HG02852 (cell line): ENCODE data around the gene COL4A6.

Experiments used
- ATAC-seq: cut with Tn5 transposase; IDR thresholded peaks from one replicate; pipeline ENCODE4 v1.9.1; 2021; ENCODE audit warnings: mild to moderate bottlenecking, moderate library complexity; ENCODE audit not compliant: unreplicated experiment

COL4A6 gene

DNA sequence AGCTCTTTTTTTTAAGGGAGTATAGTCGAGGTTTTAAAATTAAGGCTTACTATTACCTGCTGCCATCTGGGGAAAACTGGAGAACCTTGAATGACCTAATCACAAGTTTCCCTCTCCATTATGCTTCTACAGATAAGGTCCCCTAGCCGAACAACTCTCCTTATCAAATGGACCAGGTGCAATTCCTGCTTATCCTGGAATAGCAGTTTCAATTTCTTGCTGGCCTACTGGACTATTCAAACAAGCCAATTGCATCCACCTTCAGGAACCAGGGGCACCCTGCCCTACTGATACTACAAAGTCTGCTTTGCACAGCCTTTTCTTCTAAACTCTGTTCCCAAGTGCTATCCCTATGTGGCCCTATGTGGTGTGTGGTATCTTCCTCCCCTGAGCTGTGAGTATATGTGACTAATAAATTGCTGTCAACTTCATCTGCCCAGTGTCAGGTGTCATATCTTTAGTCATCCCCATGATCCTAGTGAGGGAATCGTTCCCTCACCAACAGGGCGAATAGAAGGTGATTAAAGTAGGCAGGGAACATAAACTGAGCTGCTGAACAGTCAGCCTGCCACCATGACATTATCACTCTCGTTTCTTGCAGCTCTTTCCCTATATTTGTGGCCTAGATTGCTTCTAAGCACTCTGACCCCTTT is 218.1 kb downstream of the COL4A6 start:
- no peak for ATAC-seq

DNA sequence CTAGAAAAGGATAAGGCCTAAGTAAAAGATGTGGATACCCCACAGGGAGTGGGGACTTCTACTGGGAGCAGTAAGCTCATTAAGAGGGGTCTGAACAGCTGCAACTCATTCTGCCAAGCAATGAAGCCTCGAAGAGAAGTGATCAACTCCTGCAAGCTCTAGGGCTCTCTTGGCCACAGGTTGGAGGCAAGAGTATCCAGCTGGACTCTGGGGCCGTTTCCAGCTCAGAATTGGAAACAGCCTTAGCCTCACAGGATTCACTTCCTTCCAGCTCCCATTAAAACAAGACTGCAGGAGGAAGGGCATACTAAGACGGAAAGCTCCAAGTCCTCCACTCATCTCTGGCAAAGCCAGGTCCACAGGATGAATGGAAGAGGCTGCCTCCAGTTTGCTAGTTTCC is 220.3 kb downstream of the COL4A6 start:
- ATAC-seq = no peak

DNA sequence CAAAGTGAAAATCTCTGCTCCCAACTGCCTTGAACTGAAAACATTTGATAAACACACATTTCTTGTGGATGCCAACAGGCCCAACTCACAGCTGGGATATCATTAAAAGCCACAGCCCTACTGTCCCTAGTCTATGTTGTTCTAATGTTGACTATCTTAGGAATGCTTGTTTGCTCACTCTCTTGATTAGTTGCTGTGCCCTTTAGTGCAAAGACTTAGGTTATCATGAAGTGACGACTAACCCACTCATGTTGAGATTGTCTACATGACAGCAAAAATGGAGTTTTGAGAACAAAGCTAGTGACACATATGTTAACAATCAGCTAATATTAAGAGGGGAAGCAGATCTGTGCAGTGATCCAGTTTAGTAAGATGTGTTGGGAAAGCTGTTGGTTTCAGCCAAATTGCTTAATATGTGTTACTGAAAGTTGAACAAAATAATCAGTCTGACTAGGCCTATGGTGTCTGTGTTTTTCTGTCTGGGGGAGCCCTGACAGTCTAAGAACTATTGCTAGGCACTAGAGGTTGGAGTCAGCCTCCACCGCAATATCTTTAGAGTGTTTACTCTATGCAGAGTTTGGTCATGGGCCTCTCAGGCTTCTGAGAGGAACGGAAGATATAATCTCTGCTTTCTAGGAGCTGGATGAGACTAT is 221.2 kb downstream of the COL4A6 start:
- no peak for ATAC-seq

DNA sequence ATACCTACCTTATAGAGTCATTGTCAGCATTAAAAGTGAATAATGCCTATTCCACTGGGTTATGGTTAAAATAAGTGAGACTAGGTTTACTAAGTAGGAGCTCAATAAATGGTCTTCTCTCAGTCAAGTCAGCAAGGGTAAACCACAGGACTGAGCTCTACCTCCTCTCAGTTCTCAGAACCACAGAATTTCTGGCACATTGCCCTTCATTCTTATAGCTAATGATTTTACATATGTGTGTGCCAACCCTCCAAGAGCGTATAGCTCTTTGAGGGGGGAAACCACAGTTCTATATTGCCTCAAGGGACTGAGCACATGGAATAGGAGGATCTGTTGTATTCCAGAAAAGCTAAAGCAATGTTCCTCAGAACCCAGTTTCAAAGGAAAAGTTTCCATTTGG is 221.8 kb downstream of the COL4A6 start:
- no peak for ATAC-seq

DNA sequence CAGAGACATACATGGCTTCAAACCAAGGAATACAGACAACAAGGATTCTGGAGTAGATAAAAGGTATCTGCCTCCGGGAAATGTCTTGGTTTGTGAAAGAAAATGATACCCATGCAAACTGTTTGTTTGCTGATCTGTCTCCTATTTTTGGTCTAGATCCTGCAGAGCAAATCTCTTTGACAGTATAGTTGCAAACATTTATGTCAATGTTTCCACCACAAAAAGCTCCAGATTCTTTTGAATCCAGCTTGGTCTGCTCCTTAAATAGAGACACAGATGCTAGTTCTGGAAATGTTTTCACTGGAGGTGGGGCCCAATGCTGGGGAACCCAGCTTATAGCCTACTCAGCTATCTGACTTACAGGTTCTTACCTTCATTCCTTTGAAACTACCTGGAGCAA is 226.9 kb downstream of the COL4A6 start:
- no peak for ATAC-seq

DNA sequence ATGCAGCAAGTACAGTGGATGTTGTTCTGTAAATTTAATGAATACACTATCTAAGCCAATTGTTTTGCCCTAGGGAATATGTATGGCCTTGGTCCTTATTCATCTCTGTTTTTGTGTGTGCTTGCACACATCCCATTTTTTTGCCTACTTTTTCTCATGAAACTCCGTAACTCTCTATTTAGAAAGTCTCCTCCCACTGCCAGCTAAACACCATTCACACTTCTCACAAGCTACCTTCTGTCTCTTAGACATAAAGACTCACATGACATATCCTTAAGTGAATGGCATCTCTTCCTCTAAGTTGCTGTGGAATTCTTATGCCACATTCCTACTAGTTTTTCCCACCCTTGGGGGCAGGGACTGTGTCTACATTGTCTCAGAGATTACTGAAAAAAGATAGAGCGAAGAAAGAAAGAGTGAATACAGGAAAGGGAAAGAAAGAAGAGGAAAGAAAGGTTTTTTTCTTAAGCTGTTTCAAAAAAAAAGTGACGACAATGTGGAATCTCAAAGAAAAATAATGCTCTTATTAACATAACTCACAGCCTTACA is 229.1 kb downstream of the COL4A6 start:
- no peak for ATAC-seq

DNA sequence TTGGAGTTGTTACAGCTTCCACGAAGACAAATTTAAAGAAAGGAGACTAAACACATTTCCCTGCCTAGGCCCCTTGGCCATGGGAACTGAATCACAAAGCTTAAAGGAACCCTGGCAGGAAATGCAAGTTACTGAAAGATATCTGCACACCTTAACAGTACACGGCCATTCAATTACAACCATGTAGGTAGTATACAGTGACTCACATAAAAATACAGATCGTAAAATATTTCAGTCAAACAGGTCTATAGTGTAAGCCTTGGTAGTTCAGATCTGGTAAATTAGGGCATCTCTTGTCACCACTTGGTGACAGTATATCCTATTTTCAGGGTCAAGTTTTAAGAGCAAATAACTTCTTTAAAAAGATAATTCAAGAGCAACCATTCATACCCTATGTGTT is 234.7 kb downstream of the COL4A6 start:
- no peak for ATAC-seq

DNA sequence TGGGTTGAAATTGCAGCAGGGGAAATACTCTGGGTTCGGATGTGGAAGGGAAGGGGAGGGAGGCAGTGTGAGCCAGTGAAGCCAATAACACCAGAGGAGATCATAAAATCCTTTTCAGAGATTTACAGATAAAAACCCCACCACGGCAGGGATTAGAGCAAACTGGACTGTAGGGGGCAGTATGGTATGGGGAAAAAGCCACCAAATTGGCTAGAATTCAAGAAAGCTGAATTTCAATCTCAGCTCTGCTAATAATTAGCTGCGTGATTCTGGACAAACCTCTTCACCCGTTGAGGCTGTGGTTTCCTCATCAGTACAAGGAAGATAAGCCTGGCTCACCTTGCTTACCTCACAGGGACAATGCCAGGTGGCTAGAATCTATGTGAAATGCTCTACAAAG is 238.5 kb downstream of the COL4A6 start:
- no peak for ATAC-seq

DNA sequence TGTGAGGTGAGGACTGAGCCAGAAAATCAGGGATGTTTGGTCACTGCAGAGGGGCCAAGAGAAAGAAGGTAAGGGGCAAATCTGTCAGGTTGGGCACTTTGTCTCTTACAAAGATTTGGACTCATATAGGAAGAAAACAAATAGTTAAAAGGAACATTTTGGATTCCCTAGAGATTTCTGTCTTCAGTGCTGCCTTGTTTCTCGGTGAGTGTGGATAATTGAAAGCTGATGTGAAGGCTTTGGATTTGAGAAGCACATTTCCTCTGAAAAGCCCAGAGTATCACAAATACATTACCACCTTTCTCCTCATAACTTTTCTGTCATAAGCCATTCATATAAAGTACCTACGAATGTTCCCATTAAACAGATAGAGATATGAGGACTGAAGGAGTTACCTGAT is 239.2 kb downstream of the COL4A6 start:
- no peak for ATAC-seq

DNA sequence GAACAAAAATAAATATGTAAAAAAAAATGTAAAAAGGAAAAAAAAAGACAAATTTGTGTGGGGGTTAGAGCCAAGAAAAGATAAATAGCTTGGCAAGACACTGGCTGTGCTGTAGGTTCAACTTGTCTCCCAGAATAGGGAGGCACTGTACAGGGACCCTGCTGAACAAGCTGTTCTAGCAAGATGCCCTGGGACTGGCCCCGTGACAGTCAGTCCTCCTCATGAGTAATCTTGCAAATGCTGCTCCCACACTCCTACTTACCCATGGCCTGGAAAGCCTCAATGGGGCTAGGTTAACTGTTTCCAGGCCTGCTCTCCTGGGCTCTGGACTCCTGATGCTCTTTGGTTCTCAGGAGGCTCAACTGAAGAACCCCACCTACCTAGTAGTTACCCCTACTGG is 239.8 kb downstream of the COL4A6 start:
- ATAC-seq = no peak

DNA sequence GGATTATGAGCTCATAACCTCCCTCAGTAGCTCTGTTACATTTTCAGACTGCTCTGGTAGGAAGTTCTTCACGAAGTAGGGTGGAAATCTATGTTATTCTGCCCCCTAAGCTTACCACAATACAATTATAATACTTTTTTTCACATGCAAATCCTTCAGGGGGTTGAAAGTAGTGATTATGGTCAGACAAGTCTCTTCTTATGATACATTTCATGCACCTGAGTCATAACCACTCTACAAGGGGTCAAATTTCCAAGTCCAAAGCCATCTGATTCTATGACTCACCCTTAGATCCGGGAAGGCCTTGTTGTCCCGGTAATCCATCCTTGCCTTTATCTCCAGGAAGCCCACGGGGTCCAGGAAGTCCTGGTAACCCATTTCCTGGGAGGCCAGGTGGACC is 251.4 kb downstream of the COL4A6 start:
- no peak for ATAC-seq

DNA sequence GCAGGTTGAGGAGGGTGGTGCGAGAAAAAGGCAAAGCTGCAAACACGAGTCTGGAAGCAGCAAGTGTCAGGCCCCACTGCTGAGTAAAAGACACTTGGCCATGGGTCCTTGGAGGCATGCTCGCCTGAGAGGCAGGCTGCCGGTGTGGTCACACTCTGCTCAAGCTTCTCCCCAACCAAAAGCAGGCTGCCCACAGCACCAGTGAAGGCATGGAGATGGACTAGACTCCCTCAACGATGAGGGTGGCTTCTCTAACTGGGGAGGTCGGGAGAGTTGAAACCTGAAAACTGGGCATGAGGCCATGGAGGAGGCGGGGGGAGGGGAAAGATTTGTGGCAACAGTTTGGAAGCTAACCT is 260.1 kb downstream of the COL4A6 start:
- no peak for ATAC-seq

DNA sequence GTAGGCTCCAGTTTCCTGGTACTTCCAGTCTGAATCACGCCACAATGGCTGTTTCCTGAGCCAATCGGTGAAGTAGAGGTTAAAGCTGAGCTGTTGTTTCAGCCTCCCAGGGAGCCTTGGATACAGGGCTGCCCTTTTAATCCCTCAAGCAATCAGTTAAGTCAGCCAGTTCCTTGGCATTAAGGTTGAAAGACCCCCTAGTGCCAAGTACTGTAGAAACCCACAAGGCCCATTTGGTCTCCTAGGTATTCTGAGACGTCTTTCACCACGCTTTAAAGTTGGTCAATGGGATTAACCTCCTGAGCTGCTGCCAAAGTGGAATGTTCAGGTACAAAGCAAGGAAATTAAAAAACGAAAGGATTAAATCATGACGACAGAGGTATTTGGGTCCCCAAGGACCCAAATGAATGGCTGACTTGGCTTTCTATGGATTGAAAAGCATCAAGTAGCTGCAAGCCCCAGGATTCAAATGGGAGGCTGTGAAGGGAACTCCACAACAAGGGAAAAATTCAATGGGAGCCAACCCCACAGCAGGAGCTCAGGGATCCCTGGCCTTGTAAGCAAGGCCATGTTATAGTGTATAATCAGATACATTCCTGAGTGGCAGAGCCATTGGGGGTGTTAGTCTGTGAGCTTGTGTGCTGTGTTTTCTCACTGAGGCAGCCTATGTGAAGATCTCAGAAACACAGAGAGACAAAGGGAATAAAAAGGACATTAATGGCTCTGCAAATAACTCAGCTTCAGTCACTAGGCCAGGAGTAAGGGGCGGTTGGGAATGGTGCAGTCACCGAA is 260.7 kb downstream of the COL4A6 start:
- no peak for ATAC-seq

DNA sequence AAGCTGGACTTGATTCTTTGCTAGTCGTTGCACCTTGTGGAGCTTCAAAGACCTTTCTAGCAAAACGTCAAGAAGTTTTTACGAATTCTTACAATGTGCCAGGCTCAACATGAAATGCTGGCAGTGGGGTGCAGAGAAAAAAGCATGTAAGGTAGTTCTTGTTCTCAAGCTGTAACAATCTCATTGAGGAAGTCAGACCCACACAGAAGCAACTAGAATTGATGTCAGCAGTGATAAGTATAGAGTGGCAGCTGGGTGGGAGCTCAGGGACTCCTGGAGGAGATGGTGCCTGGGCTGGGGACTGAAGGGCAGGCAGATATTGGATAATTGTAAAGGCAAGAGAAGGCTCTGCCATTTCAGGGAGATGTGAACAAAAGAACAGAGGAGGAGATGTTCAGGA is 264.3 kb downstream of the COL4A6 start:
- no peak for ATAC-seq

DNA sequence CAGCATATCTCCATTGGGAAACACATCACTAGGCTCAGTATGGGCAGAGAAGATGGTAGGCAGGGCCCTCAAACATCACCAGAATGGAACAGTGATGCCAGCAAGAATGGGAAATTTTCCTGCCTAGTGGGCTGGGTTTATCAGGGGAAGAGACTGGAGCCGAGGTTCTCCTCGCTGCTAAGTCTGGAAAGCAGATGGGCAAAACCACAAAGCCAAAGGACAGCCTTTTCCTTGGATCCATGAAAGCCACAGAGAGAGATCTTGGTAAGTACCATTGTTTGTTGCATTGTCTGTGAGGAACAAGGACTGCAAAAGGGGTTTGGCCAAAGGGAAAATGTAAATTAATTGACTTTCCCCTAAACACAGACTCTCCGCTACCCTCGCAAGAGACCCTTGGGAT is 266.6 kb downstream of the COL4A6 start:
- no peak for ATAC-seq

DNA sequence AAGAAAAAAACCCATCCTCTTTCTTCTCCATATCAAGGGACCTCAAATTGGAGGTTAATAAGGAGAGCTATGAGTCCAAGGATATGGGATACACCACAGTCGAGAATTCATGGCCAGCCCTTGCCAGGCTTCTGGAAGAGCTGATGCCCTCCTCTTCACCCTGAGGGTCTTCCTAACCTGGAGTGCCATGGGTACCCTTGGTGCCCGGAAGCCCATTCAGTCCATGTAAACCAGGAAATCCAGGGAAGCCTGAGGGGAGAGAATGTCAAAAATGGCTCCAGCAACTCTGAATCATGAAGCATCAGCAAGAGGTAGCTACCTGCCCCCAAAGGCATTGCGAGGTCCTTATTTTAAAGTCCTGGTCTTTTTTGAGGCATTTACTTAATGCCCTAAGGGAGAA is 268.5 kb downstream of the COL4A6 start:
- ATAC-seq = no peak

DNA sequence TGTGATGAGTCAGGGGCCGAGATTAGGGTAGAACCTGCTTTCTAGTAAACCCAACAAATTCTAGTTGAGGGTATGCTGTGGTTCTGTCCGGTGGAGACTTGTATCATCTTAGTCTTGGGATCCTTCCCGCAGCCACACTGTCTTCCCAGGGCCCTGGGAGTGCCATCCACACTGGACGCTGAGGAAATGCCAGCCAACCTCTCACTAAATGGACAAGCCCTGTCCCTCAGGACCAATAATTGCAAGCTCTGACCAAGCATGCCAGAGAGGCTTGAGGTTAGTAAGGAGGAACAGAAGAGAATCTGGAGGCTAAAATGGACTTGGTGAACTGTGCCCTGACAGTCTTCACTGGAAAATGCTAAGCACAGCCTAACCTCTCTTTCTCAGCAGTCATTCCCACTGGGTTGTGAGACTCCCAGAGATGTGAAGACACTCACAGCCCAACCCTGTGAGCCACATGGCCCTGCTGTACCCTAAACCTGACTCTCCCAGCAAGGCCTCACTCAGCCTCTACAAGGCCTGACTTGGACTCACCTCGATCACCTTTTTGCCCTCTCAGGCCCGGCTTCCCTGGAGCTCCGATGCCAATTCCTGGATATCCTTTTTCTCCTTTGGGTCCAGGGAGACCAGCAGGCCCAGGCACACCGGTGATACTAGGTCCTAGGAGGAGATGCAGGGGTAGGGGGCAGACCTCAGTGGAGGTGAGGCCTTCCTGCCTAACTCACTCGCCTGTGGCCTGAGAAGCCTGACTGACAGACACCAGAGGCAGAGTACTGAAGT is 269.1 kb downstream of the COL4A6 start:
- no peak for ATAC-seq

DNA sequence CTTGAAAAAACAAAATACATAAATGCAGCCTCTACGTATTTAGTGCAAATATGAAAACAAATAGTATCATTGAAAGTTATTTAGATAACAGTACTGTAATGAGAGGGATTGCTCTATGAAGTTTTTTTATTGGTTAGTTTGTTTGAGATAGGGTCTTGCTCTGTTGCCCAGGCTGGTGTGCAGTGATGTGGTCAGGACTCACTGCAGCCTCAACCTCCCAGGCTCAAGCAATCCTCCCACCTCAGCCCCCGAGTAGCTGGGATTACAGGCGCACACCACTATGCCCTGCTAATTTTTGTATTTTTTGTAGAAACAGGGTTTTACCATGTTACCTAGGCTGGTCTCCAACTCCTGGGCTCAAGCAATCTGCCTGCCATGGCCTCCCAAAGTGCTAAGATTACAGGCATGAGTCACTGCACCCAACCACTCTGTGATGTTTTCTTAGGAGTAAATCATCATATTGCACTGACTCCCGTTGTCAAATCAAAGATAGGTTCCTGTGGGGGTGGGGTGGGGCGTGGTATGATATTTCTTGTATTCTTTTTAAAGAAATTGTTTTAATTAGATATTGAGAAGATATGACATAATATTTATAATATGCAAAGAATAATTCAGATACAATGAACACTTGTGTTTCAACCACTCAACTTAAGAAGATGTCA is 270.9 kb downstream of the COL4A6 start:
- no peak for ATAC-seq

DNA sequence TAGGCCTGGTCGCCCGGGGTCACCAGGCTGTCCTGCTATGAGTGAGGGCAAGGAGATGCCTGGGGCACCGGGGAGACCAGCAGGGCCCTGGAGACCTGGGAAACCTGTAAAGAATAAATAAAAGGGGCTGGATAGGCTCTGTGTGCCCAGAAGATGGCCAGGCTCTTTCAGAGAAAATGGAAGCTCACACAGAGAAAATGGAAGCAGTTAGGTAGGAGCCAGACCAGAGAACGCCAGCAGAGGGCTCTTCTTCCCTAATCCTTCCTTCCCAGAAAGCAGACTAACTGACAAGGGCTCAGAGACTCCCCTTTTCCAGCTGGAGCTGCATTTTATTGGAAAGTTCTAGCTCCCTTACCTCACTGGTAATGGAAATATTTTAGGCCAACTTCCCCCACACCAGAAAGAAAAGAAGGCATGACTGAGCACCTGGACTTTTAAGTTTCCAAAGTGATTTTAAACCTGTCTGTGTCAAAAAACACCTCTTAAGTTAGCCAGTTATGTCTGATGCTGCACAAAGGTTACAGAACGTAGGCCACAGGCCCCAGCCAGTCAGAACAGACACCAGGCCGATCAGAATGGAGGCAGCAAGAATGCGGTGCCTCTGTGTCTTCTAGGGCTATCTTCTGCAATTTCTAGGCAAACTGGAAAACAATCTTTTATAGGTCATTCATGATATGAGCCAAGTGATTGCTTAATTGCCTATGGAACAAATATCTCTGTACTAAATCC is 272.7 kb downstream of the COL4A6 start:
- no peak for ATAC-seq
